Panc1 (cell line): ENCODE measurements around the gene SEMA4D. TPM values are rescaled to one million over a fixed set of nuclear protein-coding genes. Genes with fewer than 3 reads are reported as not detected.

Experiments
- ATAC-seq: fragments of 200-7000 bp; cut with Tn5 transposase; 2 replicates; pipeline ENCODE4 v1.9.1; 2020; ENCODE audit warnings: mild to moderate bottlenecking, moderate library complexity
- BruUV-seq: library from RNA; stranded (reverse); fragments of 400-500 nt; replicated peaks from 2 replicates; lab custom pipeline; 2021; lab: Mats Ljungman, UMichigan
- CTCF ChIA-PET: fragments of 300-600 bp; sonication (Branson Sonifier 250); formaldehyde crosslinking; loops from one replicate; lab custom pipeline; 2022; ENCODE audit warnings: antibody characterized with exemption; lab: Charles Lee
- POLR2A ChIA-PET: fragments of 300-600 bp; sonication (Branson Sonifier 250); formaldehyde crosslinking; loops from one replicate; lab custom pipeline; 2022; ENCODE audit warnings: antibody characterized with exemption; lab: Charles Lee
- DNase-seq: peaks from one replicate; pipeline ENCODE4 v3.0.0-alpha.2; 2010; ENCODE audit warnings: low read depth, low spot score
- H3K27ac ChIP-seq: 2 replicates; pipeline ENCODE4 v1.5.1; 2011; ENCODE audit warnings: mild to moderate bottlenecking, low read length, inconsistent platforms
- H3K27me3 ChIP-seq: fragments of 200-500 bp; sonication (Bioruptor generic); 2 replicates; pipeline ENCODE4 v1.6.0; 2014; ENCODE audit warnings: low read length, inconsistent platforms; ENCODE audit not compliant: control insufficient read depth, insufficient read depth
- H3K36me3 ChIP-seq: fragments of 200-500 bp; sonication (Bioruptor generic); 2 replicates; pipeline ENCODE4 v1.5.1; 2014; ENCODE audit warnings: inconsistent platforms, mild to moderate bottlenecking, low read length, moderate library complexity; ENCODE audit not compliant: control insufficient read depth, insufficient read depth
- H3K4me1 ChIP-seq: 2 replicates; pipeline ENCODE4 v1.5.1; 2011; ENCODE audit warnings: inconsistent platforms, mild to moderate bottlenecking, low read length, moderate library complexity; ENCODE audit not compliant: control insufficient read depth, insufficient read depth
- H3K4me3 ChIP-seq, 2 experiments: 2 replicates each; pipeline ENCODE4 v1.5.1; 2011 to 2012; ENCODE audit warnings: low read depth in 2 of 2, low read length in 2 of 2, mild to moderate bottlenecking in 2 of 2, inconsistent platforms in 1 of 2, moderate library complexity in 1 of 2
- H3K9me3 ChIP-seq: fragments of 200-500 bp; sonication (Bioruptor generic); 2 replicates; pipeline ENCODE4 v1.5.1; 2014; ENCODE audit warnings: low read depth, mild to moderate bottlenecking, inconsistent platforms, low read length, moderate library complexity; ENCODE audit not compliant: control insufficient read depth, insufficient read depth
- POLR2AphosphoS5 ChIP-seq: IDR thresholded peaks from 2 replicates; pipeline ENCODE4 v1.6.1; 2012; ENCODE audit warnings: mild to moderate bottlenecking, low read depth, low read length, moderate library complexity
- SIN3A ChIP-seq: IDR thresholded peaks from 2 replicates; pipeline ENCODE4 v1.6.1; 2012; ENCODE audit warnings: low read depth, mild to moderate bottlenecking, low read length, moderate library complexity, borderline replicate concordance; ENCODE audit not compliant: insufficient read depth
- TCF7L2 ChIP-seq: IDR thresholded peaks from 2 replicates; pipeline ENCODE4 v1.6.1; 2011; ENCODE audit warnings: mild to moderate bottlenecking, low read depth, low read length, inconsistent platforms
- in situ Hi-C: cut with HindIII; loops from 2 replicates; pipeline ENCODE4 v1.10.0; 2016; ENCODE audit warnings: low sequenced_read_pairs, low pct_unique_long_range_greater_than_20kb
- intact Hi-C: fragments of 100-400 bp; cut with micrococcal nuclease; formaldehyde crosslinking; loops from one replicate; pipeline ENCODE4 v1.10.0; 2022; ENCODE audit not compliant: unreplicated experiment
- total RNA-seq: library from RNA; stranded (reverse); gene quantifications from one replicate; pipeline ENCODE4 v1.2.1, GENCODE V29; 2021; ENCODE audit not compliant: unreplicated experiment
- TF ChIP-seq, protein P1 (sequence below), 2 experiments: IDR thresholded peaks; 2 replicates each; pipeline ENCODE4 v1.6.1; 2011 to 2012; ENCODE audit warnings: low read depth in 2 of 2, control low read depth in 1 of 2, low read length in 1 of 2, mild to moderate bottlenecking in 1 of 2, moderate library complexity in 1 of 2; ENCODE audit not compliant: insufficient read depth in 1 of 2
- TF ChIP-seq, protein P2 (sequence below): fragments of 450-650 bp; IDR thresholded peaks from 2 replicates; pipeline ENCODE4 v1.5.1; 2017; ENCODE audit warnings: mild to moderate bottlenecking

SEMA4D gene
- total RNA-seq, 1 experiment from 2014 or later: 6.5 TPM

DNA sequence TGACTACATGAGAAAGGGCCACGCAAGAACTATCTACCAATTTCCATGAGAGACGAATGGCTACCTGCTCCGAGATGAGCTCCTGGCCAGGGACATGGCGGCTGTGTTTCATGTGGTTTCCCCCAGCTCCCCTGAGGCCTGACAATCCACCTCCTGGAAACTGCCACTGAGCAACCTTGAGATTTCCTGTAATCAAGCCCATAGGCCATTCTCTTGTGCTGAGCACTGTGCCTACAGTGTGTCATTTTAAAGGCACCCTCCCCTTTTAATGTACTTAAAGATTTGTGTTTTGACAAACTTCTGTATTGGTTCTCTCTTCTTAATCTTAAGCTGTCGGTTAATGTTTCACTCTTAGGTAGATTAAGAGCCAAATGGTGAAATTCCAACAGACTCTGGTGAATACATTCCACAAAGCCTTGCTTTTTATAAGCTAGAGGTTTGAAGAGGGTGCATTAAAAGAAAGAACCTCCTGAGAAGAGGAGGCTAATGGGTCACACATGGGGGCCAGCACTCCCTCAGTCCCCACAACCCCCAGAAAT lies 107.3 kb downstream of the SEMA4D start:
- intact Hi-C loops (no loop called here), in situ Hi-C loops (no loop called here)
- Histone ChIP-seq H3K27ac (no peak overlapping the region), H3K27me3 (no peaks in the 10 kb centered on the region), H3K36me3 (no peaks in the 10 kb centered on the region), H3K4me1 (no peaks in the 10 kb centered on the region), H3K9me3 (no peaks in the 10 kb centered on the region), H3K4me3 (no peak overlapping the region)
- no peak for DNase-seq
- ChIA-PET CTCF (no interaction called here), POLR2A (no interaction called here)
- BruUV-seq: no TSS peak
- no peak for ATAC-seq
- TF ChIP-seq TCF7L2: no peak
- TF ChIP-seq, protein P1, sequence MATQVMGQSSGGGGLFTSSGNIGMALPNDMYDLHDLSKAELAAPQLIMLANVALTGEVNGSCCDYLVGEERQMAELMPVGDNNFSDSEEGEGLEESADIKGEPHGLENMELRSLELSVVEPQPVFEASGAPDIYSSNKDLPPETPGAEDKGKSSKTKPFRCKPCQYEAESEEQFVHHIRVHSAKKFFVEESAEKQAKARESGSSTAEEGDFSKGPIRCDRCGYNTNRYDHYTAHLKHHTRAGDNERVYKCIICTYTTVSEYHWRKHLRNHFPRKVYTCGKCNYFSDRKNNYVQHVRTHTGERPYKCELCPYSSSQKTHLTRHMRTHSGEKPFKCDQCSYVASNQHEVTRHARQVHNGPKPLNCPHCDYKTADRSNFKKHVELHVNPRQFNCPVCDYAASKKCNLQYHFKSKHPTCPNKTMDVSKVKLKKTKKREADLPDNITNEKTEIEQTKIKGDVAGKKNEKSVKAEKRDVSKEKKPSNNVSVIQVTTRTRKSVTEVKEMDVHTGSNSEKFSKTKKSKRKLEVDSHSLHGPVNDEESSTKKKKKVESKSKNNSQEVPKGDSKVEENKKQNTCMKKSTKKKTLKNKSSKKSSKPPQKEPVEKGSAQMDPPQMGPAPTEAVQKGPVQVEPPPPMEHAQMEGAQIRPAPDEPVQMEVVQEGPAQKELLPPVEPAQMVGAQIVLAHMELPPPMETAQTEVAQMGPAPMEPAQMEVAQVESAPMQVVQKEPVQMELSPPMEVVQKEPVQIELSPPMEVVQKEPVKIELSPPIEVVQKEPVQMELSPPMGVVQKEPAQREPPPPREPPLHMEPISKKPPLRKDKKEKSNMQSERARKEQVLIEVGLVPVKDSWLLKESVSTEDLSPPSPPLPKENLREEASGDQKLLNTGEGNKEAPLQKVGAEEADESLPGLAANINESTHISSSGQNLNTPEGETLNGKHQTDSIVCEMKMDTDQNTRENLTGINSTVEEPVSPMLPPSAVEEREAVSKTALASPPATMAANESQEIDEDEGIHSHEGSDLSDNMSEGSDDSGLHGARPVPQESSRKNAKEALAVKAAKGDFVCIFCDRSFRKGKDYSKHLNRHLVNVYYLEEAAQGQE (IDR thresholded peaks at IDR 0.05; ENCODE audit: insufficient read depth in 1 of 2, low read depth in 2 of 2, low read length in 1 of 2): no peak
- no peak for TF ChIP-seq SIN3A

DNA sequence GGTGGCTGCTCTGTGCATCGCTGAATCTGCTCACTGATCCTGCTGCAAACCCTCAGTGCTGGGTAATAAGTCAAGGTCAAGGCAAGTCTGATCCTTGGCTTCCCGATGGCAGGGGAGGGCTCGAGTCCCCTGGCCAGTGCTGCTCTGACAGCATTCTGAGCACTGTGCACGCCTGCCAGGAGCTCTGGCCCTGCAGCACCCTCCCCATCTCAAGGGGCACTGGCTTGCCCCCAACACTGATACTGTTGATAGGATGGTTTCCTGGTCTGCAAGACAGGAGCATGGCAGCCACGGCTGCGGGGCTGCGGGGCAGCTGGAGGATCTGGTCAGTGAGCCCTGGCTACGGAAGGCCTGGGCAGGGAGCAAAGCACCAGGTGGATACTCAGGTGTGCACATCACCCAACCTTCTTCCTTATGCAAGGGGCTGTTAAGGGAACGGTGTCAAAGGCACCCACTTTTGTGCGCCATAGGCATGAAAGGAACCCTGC lies 107.8 kb downstream of the SEMA4D start:
- CTCF ChIA-PET: no interaction called here

More for the DNA sequence above, 107.8 kb downstream of the SEMA4D start:
- DNase-seq: no peak
- no peak for ATAC-seq
- in situ Hi-C loops: no loop called here
- no peak overlapping the region for H3K4me3 ChIP-seq
- TF ChIP-seq, protein P1 (IDR thresholded peaks at IDR 0.05; ENCODE audit: insufficient read depth in 1 of 2, low read depth in 2 of 2, low read length in 1 of 2): no peak
- TF ChIP-seq SIN3A (no peak), TCF7L2 (no peak), POLR2AphosphoS5 (no peak)
- TF ChIP-seq, protein P2, sequence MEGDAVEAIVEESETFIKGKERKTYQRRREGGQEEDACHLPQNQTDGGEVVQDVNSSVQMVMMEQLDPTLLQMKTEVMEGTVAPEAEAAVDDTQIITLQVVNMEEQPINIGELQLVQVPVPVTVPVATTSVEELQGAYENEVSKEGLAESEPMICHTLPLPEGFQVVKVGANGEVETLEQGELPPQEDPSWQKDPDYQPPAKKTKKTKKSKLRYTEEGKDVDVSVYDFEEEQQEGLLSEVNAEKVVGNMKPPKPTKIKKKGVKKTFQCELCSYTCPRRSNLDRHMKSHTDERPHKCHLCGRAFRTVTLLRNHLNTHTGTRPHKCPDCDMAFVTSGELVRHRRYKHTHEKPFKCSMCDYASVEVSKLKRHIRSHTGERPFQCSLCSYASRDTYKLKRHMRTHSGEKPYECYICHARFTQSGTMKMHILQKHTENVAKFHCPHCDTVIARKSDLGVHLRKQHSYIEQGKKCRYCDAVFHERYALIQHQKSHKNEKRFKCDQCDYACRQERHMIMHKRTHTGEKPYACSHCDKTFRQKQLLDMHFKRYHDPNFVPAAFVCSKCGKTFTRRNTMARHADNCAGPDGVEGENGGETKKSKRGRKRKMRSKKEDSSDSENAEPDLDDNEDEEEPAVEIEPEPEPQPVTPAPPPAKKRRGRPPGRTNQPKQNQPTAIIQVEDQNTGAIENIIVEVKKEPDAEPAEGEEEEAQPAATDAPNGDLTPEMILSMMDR: no peak
- no TSS peak for BruUV-seq
- intact Hi-C loops: no loop called here
- POLR2A ChIA-PET: no interaction called here
- no peaks in the 10 kb centered on the region for H3K9me3 ChIP-seq
- no peaks in the 10 kb centered on the region for H3K4me1 ChIP-seq
- H3K27ac ChIP-seq: no peak overlapping the region
- H3K27me3 ChIP-seq: no peaks in the 10 kb centered on the region
- H3K36me3 ChIP-seq: no peaks in the 10 kb centered on the region
